SHP77 treated with DMSO at 0.1 percent for 48 hours (cell line): ENCODE data around the gene SMIM43.

ENCODE experiments used
- DNase-seq: peaks from one replicate; lab custom pipeline; 2025; lab: John Stamatoyannopoulos, UW

SMIM43 gene

GRCh38 chr4:121764702-121765367, at the start of gene SMIM43:
Gene SMIM43 (minus strand): TSS chr4:121765164. CDS start chr4:121765105, 59 bp downstream.
- DNase-seq: no peak

- no peak for DNase-seq
Observed at GRCh38 chr4:121814756-121815155, 49.8 kb upstream of the SMIM43 start.

DNA sequence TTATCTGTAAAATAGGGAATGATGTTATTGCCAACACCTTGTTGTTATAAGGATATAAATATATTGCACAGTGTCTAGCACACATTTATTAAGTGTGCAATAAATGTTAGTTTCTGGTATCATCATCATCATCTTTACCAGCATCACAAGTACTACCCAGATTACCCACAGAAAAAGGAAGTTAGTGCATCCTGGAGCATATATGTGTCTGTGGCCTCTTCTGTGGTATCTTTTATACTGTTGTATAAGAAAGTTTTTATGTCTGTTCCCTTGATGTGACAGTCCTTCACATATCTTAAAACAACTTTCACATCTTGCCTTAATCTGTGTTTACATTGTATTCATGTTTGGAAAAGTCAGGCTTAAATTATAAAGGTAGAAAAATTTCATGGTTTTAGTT, 46.2 kb upstream of the SMIM43 start:
- DNase-seq: no peak

DNA sequence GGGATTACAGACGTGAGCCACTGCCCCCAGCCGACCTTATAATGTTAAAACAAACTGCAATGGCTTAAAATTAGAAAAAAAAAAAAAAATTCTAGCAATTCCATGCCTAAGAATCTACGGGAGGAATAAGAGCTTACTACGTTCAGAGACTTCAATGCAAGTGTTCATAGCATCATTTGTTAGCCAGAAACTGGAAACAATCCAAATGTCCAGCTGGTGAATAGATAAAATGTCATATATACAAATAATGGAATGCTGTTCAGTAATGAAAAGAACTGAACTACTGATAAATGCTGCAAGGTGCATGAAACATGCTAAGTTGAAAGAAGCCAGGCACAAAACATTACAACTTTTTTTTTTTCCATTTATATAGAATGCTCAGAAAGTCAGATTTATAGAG, 41.4 kb upstream of the SMIM43 start:
- no peak for DNase-seq

GRCh38 chr4:121801715-121802075, 36.7 kb upstream of the SMIM43 start:
- no peak for DNase-seq

DNA sequence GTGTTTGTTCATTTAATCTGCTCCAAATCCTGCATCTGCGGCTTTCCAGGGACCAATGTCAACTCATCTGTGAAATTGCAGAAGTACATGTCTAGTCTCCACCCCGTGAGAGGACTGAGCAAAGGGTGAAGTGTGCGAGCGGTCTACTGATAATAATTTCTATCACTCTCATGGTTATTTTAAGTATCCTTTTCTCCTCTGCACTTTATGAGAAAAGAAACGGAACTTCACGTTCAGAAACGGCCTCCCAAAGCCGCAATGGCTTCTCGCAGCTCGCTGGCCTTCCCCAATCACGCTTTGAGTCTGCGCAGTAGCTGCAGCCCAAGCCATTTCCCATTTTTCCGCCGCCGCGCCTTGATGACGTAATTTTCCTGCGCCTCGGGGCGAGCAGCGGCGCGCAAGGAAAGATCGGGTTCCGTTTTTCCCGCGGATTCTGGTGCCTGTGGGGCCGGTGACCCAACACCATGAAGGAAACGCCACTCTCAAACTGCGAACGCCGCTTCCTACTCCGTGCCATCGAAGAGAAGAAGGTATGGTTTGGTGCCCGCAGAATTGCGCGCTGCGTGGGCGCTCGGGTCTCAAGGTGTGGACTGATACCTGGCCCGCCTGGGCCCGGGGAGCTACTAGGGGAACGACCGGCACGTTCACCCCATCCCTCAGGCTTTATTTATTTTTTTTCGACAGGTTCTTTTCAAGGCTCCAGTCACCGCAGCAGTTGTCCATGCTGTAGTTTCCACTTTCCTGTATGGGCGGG, 36.2 kb upstream of the SMIM43 start, which contains the start of gene EXOSC9:
EXOSC9 (plus strand) TSS at position 363 of the 754 bp plus-strand sequence; CDS start at position 465, 102 bp downstream.
- peak; percentile 80 for DNase-seq

- no peak for DNase-seq
Observed at GRCh38 chr4:121800638-121800960, 35.6 kb upstream of the SMIM43 start.

- no peak for DNase-seq
Observed at GRCh38 chr4:121799867-121800501, 35.0 kb upstream of the SMIM43 start.

DNA sequence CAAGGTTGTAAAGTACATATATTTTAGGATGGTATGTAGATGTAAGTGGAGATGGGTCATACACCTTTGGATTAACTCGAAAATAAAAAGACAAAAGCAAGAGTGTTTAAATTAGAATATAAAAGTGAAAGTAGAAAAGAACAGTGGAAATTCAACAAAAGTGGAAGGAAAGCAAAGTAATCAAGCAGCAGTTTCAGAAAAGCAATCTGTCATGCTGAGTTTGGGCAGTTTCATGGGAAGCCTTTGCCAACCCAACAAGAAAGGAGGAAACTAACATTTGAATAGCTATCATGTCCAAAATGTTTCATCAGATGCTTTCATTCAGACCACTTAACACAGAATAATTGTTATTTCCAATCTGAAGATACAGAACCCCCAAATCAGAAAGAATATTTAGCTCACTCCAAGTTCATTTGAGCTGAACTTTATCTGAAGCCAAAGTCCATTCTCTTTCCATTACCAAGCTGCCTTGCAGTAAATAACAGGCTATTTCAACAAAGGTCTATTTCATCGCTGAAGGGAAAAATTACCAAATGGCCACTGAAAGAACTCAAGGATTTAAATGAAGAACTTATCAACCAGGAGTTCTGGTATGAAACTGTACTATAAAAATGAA, 34.4 kb upstream of the SMIM43 start:
- DNase-seq: no peak

DNA sequence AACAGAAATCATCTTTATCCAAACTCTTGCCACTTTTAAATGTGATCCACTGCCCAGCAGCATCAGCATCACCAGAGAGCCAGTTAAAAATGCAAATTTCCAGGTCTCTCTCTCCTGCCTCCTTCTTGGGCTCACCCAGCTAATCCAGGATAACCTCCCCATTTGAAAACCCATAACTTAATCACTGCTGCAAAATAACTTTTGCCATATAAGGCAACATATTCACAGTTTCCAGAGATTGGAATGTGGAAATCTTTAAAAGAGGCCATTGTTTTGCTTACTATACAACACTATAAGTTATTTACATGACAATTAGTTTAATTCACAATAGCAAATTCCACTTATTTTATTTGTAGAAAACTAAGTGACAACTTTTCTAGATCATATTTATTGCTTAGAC, 31.3 kb upstream of the SMIM43 start:
- DNase-seq: no peak

DNA sequence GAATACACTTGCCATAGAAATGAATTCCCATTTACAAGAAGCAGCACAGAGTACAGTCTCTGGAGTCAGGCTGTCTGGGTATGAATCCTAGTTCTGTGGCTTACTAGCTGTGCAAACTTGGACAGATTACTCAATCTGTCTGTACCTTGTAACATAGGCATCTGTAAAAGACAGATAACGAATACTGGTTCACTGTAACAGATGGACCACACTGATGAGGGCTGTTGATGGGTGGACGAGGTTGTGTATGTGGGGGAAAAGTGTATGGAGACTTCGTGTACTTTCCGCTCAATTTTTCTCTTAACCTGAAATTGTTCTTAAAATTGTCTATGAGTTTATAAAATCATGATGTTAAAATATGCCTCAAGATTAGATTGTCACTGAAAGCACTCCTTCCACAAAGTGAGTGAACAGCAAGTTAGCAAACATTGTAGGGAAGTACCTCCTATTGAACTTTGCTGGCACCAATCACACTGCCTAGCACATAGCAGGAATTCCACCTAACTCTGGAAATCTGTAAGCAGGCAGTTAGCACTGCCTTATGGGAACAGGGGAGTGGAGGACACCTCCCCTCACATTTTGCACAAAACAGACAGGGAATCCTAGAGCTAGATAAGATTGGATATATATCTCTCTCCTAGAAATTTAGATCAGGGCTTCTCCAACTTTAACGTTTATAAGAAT, 29.7 kb upstream of the SMIM43 start:
- no peak for DNase-seq

DNA sequence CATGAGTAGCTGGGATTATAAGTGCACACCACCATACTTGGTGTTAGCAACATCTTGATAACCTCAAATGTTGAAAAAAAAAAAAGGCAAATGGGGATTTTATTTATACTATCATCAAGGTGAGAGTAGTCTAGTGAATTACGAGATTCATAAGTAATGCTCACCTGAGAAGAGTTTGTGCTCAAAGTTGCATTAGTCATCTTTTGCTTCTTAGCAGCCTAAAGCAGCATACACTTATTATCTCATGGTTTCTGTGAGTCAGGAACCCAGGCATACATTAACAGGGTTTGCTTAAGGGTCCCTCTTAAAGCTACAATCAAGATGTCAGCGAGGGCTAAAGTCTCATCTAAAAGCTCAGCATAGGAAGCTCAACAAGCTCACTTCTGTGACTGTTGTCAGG, 28.0 kb upstream of the SMIM43 start:
- no peak for DNase-seq

- no peak for DNase-seq
Observed at GRCh38 chr4:121791481-121791880, 26.5 kb upstream of the SMIM43 start.

DNA sequence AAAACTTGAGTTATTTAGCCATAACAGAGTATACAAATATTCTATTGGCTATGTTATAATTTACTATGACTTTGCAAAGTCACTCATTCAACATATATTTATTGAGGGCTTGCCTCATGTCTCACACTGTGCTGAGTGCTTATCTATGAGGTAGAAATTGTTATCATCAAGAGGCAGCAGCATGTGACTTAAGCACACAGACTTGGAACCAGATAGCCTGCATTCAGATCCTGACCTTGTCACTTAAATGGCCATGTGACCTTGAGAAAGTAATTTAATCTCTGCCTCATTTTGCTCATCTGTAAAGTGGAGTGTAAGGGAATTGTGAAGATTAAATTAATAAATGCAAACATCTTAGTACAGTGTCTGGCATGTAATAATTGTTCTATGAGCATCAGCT, 26.0 kb upstream of the SMIM43 start:
- DNase-seq: no peak

DNA sequence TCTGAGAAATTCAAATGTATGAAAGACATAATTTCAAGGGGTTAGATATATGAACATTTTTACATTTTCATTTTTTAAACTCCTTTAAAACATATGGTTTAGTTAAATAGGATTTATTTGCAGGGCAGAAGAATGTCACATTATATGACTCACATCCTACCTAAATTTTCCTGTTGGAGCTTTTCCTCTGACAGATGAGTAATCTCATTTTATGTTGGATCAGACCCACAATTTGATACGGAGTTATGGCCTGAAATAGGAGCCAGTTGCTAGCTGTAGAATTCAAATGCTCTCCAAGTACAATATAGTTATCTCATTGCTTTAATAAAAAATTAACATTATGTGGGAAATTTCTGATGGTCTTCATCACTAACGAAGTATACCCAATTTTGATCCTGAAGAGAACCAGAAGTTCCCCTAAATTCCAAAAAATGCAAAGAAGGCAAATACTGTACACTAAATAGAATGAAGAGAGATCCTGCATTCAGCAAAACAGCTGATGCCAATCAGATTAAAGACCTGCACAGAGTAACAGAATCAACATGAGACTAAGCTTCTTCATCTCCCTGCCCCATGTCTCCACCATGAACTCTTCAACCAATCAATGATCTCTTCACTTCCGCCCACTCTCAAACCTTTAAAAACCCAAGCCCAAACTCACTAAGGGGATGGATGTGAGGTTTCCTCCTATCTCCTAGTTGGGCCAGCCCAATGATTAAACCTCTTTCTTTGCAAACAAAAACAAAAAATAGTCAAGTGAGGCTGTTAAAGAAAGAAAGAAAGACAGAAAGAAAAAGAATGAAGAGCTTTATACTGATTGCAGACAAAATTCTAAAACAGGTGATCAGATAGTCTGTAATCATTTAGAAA, 25.2 kb upstream of the SMIM43 start:
- DNase-seq: no peak

DNA sequence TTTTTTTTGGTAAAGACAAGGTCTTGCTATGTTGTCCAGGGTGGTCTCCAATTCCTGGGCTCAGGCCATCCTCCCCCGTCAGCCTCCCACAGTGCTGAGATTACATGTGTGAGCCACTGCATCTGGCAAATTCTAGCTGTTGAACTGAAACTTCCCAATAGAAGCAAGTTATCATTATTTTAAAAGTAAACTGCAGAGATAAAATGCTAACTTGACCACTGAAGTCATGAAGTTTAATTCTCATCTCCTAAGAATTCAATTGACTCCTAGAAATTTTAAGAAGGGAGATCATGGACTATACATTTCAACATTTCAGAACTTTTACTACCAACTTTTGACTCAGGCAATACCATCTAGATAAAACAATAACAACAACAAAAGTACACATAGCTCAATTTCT, 24.5 kb upstream of the SMIM43 start:
- DNase-seq: no peak

DNA sequence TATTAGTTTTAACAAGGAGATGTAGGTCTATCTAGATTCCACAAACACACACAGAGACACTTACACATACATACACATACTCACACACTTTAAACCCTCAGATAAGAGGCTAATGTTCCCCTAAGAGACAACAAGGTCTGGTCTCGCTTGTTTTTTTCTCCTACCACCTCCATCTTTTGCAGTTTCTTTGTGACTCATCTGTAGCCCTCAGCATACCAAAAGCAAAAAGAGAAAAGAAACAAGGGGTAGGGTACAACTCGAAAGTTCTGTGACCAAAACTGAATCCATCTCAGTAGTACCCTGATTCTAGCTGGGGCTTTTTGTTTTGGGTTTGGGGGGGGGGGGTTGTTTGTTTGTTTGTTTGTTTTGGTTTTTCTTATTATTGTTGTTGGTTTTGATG, 23.9 kb upstream of the SMIM43 start:
- DNase-seq: no peak

GRCh38 chr4:121786221-121786620, 21.3 kb upstream of the SMIM43 start:
- DNase-seq: no peak

GRCh38 chr4:121785479-121785878, 20.5 kb upstream of the SMIM43 start:
- no peak for DNase-seq

DNA sequence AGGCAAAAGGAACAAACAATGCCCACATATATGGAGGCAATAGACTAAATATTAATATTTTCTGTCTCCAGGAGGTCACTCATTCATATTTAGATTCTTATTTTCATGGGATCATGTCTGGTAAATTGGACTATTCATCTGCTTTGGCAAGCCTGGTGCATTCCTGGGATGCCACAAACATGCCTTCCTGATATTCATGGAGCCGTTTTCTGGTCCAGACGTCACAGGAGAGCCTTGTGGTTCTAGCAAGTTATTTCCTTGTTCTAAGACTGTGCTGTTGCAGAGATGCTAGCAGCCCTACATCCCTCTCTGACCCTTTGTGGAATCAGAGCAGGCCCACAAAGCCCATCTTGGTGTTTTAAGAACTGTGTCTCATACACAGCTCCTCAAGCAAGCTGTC, 20.0 kb upstream of the SMIM43 start:
- DNase-seq: no peak

DNA sequence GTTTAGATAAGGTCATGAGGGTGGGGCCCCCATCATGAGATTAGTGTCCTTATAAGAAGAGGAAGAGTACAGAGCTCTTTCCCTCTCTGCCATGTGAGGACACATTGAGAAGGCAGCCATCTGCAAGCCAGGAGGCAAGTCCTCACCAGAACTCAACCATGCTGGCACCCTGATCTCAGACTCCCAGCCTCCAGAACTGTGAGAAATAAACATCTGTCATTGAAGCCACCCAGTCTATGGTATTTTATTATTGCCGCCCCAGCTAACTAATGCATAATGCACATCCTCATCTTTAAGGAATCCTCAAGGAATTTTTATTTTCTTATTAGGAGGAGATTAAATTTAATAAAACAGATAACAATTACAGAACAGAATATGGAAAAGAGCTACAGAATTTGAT, 19.4 kb upstream of the SMIM43 start:
- no peak for DNase-seq
